ENCODE measurements around the gene ANGPT4.

The ANGPT4 gene

GRCh38 chr20:940926-941325 is 24.8 kb upstream of the ANGPT4 start:
- no peak for DNase-seq (ENCODE audit: low read depth in 2 of 3, low spot score in 1 of 3)

- no peak for DNase-seq (ENCODE audit: low read depth in 2 of 3, low spot score in 1 of 3)
These were observed 23.5 kb upstream of the ANGPT4 start for GRCh38 chr20:939606-940005.

- no peak for DNase-seq (ENCODE audit: low read depth in 2 of 3, low spot score in 1 of 3)
These were observed 18.2 kb upstream of the ANGPT4 start for GRCh38 chr20:934186-934840.

GRCh38 chr20:933029-933428 is 16.9 kb upstream of the ANGPT4 start:
- no peak for DNase-seq (ENCODE audit: low read depth in 2 of 3, low spot score in 1 of 3)

- no peak for DNase-seq (ENCODE audit: low read depth in 2 of 3, low spot score in 1 of 3)
These were observed 15.3 kb upstream of the ANGPT4 start for GRCh38 chr20:931401-931800.

GRCh38 chr20:926670-927069 is 10.5 kb upstream of the ANGPT4 start:
- DNase-seq (ENCODE audit: low read depth in 2 of 3, low spot score in 1 of 3), result no peak

- no peak for DNase-seq (ENCODE audit: low read depth in 2 of 3, low spot score in 1 of 3)
These were observed 9.4 kb upstream of the ANGPT4 start for GRCh38 chr20:925516-925915.

GRCh38 chr20:924639-925038 is 8.5 kb upstream of the ANGPT4 start:
- DNase-seq (ENCODE audit: low read depth in 2 of 3, low spot score in 1 of 3), result no peak

- DNase-seq (ENCODE audit: low read depth in 2 of 3, low spot score in 1 of 3), result no peak
These were observed 6.6 kb upstream of the ANGPT4 start for GRCh38 chr20:922781-923180.

GRCh38 chr20:921068-921467 is 4.9 kb upstream of the ANGPT4 start:
- no peak for DNase-seq (ENCODE audit: low read depth in 2 of 3, low spot score in 1 of 3)

GRCh38 chr20:920311-920710 is 4.2 kb upstream of the ANGPT4 start:
- DNase-seq (ENCODE audit: low read depth in 2 of 3, low spot score in 1 of 3), result no peak

- no peak for DNase-seq (ENCODE audit: low read depth in 2 of 3, low spot score in 1 of 3)
These were observed 3.4 kb upstream of the ANGPT4 start for GRCh38 chr20:919491-919916.

GRCh38 chr20:917416-917815 is 1.3 kb upstream of the ANGPT4 start:
- DNase-seq (ENCODE audit: low read depth in 2 of 3, low spot score in 1 of 3), result no peak

GRCh38 chr20:916825-917224 is 691 bp upstream of the ANGPT4 start:
- no peak for DNase-seq (ENCODE audit: low read depth in 2 of 3, low spot score in 1 of 3)

GRCh38 chr20:914727-915498 is 1.2 kb downstream of the ANGPT4 start:
- no peak for DNase-seq (ENCODE audit: low read depth in 2 of 3, low spot score in 1 of 3)

GRCh38 chr20:913306-913849 is 2.8 kb downstream of the ANGPT4 start:
- no peak for DNase-seq (ENCODE audit: low read depth in 2 of 3, low spot score in 1 of 3)

GRCh38 chr20:911882-912600 is 4.1 kb downstream of the ANGPT4 start:
- DNase-seq (ENCODE audit: low read depth in 2 of 3, low spot score in 1 of 3), result no peak

GRCh38 chr20:910870-911770 is 5.0 kb downstream of the ANGPT4 start:
- DNase-seq (ENCODE audit: low read depth in 2 of 3, low spot score in 1 of 3), result no peak

GRCh38 chr20:910132-910869 is 5.8 kb downstream of the ANGPT4 start:
- no peak for DNase-seq (ENCODE audit: low read depth in 2 of 3, low spot score in 1 of 3)

GRCh38 chr20:909641-910040 is 6.5 kb downstream of the ANGPT4 start:
- no peak for DNase-seq (ENCODE audit: low read depth in 2 of 3, low spot score in 1 of 3)
